Ammon's horn (tissue), 1 donor: ENCODE results near the gene LRRC4C.

Experiments used
- DNase-seq: peaks from one replicate; pipeline ENCODE4 v3.0.0-alpha.2; 2016; ENCODE audit warnings: low spot score

The LRRC4C gene

DNA sequence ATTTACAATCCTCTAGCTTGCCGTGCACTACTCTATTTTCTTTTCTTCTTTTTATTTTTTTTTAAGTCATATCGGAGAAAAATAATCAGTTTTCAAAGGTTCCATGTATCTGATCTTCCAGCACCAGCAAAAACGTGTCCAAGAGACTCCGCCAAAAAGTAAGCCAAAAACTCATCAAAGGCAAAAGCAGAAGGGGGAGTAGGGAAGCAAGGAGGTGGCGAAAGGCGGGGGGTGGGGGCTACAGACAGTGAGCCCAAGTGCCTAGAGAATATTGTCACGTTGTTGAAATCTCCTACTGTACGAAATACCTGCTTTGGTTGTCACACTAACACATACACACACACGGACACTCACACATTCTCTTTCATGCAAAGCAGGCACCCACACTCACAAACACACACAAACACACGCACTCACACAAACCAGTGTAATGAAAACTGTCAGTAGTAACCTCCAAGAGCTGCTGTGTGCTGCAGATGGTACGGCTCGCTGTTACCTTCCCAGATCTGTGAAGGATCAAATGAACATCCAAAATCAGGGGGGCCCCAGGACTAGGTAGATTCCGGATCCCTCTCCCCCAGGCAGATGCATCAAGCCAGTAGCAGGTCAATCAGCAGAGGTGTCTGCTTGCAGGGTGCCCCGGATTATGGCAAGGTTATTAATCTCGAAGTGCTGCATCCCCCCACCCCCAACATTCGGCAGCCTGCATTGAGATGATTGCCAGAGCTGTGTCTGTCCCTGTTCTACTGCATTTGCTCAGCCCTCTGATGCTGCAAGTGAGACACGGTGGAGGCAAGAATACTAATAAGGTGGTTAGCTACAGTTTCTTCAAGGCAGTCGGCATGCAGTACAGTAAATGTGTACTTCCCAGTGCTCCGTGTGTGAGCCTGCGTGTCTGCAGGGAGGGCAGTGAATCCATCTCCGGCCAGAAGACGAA lies at the start of gene LRRC4C:
LRRC4C (minus strand) TSS at position 188 of the 937 bp plus-strand sequence.
- peak; percentile 42 for DNase-seq

- DNase-seq, result no peak
Observed at GRCh38 chr11:41508121-41508520, 48.7 kb upstream of the LRRC4C start.

GRCh38 chr11:41499429-41499828 lies 40.0 kb upstream of the LRRC4C start:
- DNase-seq, result no peak

- DNase-seq, result no peak
Observed at GRCh38 chr11:41498726-41499125, 39.3 kb upstream of the LRRC4C start.

- peak; percentile 29 for DNase-seq
Observed at GRCh38 chr11:41497974-41498373, 38.5 kb upstream of the LRRC4C start.

GRCh38 chr11:41494716-41495115 lies 35.3 kb upstream of the LRRC4C start:
- DNase-seq, result no peak

- DNase-seq, result peak; percentile 15
Observed at GRCh38 chr11:41486424-41486823, 27.0 kb upstream of the LRRC4C start.

- DNase-seq, result no peak
Observed at GRCh38 chr11:41483956-41484355, 24.5 kb upstream of the LRRC4C start.

- no peak for DNase-seq
Observed at GRCh38 chr11:41479179-41479578, 19.7 kb upstream of the LRRC4C start.

DNA sequence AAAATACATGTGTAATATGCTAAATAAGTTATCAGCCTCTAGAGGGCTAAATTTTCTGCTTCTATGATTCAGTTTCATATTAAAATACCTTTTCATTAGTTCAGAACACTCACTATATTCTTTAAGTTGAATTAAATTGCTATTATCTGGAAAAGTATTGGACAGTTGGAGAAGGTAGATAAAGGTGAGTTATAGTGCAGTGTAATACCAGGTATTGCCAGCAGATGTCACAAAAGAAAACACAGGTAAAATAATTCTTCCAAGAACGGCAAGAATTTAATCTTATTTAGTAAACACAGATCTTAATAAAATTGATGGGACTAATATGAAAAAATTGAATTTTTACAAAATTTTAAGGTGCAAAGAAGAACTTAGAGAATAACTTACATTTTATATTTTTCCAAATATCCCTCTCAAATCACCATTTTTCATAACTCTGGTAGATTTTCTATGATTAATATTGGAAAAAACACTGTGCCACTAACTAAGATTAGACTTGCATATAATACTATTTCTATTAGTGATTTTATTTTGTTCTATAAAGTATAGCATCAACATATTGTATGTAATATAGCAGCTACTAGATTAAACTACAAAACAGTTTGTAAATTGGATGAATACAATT lies 1.7 kb upstream of the LRRC4C start:
- DNase-seq, result peak; percentile 23

DNA sequence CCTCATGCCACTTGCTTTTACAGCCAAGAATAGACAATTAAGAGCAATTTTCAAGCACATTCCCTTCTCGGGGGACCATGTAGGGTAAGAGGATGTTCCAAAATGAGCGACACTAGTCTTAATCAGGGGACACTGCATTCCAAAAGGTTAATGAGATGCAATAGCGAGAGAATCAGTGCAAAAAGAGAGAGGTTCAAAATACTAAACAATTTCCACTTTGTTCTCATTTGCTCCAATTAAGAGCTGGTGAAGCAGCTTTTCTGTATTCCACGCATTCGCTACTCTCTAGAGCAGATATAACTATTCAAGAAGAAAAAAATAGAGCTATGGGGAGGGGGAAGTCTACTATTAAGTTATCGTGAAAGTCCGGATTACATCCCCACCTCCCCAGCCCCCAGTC lies 811 bp downstream of the LRRC4C start:
- no peak for DNase-seq

DNA sequence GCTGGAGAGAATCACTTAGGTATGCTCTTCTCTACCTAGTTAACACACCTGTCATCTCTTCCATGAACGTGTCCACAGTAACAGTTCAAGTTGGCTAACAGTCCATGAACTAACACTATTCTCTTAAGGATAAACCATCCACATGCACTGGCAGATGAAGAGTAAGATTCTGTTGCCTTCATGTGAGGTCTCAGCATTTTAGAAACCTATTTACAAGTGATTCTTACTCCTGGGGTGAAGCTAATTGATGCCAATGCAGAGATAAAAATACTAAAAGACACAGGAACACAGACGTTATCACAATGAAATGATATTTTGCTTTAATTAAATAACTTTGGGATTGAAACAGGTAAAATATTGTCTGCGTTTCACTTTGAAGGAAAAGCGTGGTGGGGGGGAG lies 1.3 kb downstream of the LRRC4C start:
- no peak for DNase-seq

- no peak for DNase-seq
Observed at GRCh38 chr11:41457216-41458014, 2.0 kb downstream of the LRRC4C start.

GRCh38 chr11:41456269-41456668 lies 3.2 kb downstream of the LRRC4C start:
- no peak for DNase-seq

- DNase-seq, result no peak
Observed at GRCh38 chr11:41451011-41451410, 8.4 kb downstream of the LRRC4C start.

DNA sequence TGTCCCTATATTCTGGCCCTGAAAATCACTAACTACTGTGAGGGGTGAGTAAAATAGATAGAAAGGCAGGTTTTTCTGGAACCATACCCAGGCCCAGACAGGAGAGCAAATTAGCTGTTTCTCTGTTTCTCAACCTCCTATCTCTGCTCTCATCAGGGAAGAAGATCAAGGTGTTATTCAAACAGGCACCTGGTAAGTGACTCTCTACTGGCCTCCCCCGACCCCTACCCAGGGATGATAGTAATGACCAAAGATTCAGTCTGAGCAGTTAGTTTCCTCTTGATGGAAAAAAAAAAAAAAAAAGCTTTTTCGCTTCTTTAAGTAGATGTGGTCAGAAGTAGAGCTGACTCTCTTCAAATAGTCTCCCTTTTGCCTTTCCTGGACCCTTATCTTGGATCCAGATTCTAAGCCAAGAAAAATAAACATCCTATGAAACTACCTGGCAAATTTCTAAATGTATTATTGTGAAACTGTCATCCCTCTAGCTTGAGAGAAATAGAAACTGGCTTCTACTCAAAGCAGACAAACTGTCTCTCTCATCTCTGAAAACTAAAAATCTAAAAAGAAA lies 9.9 kb downstream of the LRRC4C start:
- no peak for DNase-seq

DNA sequence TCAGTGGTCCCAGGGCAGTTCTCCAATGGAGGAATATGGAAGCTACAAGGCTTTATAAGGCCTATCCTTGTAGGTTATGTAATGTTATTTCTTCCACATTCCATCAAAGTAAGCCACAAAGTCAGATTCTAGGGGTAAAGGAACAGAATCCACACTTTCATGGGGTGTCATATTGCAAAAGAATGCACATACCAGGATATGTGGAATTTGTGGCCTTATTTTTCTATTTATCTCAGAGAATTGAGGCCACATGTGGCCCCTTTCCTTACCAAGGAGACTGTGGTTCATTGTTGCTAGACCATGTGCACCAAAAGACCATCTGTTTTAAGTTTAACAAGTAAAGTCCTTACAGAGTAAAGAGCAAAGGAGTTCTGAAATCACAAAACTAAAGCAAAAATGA lies 12.9 kb downstream of the LRRC4C start:
- no peak for DNase-seq

DNA sequence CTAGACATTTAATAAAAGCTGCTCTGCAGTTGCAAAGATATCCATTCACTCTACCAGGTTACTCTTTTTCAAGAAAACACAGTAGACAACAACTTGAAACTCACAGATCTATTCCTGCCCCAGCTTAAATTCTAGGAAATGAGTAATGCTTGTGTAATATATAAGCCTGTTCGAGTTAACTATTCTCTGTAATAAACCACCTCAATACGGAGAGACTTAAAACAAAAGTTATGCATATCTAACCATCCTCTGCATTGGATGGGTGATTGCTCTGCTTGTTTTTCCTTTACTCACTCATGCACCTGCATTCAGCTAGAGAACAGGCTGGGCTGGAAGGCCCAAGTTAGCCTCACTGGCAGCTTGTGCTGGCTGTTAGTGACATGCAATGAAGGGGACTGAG lies 13.3 kb downstream of the LRRC4C start:
- DNase-seq, result no peak

GRCh38 chr11:41437006-41437490 lies 22.4 kb downstream of the LRRC4C start:
- DNase-seq, result no peak

GRCh38 chr11:41435531-41435930 lies 23.9 kb downstream of the LRRC4C start:
- DNase-seq, result no peak

DNA sequence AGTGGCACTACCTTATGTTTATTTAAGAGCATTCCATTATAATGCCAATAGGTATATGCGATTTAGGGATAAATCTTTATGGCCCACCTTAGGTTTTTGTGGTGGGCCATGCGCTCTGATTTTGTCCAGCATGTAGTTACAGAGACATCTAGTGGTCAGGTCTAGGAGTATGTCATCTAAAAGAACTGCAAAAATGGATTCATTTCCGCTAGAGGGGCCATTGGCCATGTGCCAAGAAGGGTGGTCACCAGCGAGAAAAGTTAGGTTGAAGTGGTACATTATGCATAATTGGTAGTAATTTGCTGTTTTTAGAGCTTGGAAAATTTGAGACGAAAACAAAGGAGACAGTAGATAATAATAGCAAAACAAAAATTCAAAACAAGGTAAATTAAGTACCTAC lies 27.7 kb downstream of the LRRC4C start:
- DNase-seq, result no peak

GRCh38 chr11:41419901-41420300 lies 39.6 kb downstream of the LRRC4C start:
- DNase-seq, result no peak
